Left lobe of liver (tissue), 2 donors: Measurements from ENCODE around the gene GRK2. TPM values are rescaled to one million over a fixed set of nuclear protein-coding genes. Genes with fewer than 3 reads are reported as not detected.
A peak's percentile ranks its signal among the peaks of the same experiment; 100 is the strongest.
"Not testable (repeated sequence)": the region's sequence is repeated elsewhere in the genome, so short reads cannot be mapped to it uniquely, and the experiment has no call there.

Experiments used
- ATAC-seq: fragments of 200-7000 bp; cut with Tn5 transposase; one replicate; pipeline ENCODE4 v1.9.1; 2020; ENCODE audit warnings: mild to moderate bottlenecking, moderate library complexity
- DNase-seq: peaks from one replicate; pipeline ENCODE4 v3.0.0-alpha.2; 2020; ENCODE audit warnings: low spot score
- total RNA-seq: library from RNA; stranded (reverse); gene quantifications from one replicate; pipeline ENCODE4 v1.2.1, GENCODE V29; 2021
- donor health status: DM: no; HTN: no; CAD: no; lungs with moderate emphysema.
- donor health status: DM: no; HTN: yes; CAD: no.

GRK2 gene
- 29.0 TPM for total RNA-seq

DNA sequence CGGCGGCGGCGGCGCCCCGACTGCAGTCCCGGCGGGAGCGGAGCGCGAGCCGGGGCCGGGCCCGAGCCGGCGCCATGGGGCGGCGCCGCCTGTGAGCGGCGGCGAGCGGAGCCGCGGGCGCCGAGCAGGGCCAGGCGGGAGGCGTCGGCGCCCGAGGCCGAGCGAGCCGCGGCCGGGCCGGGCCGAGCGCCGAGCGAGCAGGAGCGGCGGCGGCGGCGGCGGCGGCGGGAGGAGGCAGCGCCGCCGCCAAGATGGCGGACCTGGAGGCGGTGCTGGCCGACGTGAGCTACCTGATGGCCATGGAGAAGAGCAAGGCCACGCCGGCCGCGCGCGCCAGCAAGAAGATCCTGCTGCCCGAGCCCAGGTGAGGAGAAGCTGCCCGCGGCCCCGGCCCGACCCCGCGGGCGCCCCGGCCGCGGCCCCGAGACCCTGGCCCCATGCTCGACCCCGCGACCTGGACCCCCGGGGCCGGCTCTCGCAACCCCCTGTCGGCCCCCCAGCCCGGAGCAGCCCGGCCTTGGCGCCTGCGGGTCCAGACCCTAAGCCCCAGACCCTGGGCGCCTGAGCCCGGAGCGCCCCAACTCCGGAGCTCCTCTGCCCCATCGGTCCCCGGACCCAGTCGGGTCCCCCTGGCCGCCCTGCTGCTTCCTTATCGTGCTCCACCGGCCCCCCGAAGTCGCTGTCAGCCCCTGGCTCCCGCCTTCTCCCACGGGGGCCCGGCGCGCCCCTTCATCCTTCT lies at the start of gene GRK2:
Gene GRK2, plus strand, starts transcription at position 25 of the 739 bp plus-strand sequence. Its CDS starts 227 bp downstream, at position 252.
- no peak for DNase-seq

DNA sequence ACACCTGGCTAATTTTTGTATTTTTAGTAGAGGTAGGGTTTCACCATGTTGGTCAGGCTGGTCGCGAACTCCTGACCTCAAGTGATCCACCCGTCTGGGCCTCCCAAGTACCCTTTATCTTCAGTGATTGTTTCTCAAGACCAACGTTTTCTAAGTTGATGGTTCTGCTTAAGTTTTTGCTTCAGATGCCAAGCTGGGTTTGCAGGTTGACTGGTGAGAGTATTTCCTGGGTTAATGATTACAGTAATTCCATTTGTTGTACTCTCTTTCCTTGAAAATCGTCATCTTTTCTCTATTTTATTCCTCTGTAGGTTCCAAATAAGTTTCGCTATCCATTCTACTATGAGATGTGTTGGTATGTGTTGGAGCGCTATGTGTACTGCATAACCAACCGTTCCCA lies 38.5 kb upstream of the GRK2 start:
- DNase-seq (no peak), ATAC-seq (no peak)

More for the DNA sequence above, at the start of gene GRK2:
- ATAC-seq = peak; percentile 7

DNA sequence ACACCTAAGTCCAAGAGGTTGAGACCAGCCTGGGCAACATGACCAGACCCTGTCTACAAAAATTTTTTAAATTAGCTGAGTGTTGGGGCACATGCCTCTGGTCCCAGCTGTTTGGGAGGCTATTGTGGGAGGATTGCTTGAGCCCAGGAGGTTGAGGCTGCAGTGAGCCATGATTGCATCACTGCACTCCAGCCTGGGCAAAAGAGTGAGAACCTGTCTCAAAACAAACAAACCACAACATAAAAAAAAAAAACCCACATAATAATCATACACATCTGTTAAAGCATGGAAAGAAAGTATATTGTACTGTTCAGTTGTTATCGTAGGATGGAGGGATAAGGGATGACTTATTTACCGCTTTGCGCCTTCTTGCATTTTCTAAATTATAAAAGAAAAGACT lies 35.9 kb upstream of the GRK2 start:
- peak; percentile 15 for ATAC-seq
- no peak for DNase-seq

DNA sequence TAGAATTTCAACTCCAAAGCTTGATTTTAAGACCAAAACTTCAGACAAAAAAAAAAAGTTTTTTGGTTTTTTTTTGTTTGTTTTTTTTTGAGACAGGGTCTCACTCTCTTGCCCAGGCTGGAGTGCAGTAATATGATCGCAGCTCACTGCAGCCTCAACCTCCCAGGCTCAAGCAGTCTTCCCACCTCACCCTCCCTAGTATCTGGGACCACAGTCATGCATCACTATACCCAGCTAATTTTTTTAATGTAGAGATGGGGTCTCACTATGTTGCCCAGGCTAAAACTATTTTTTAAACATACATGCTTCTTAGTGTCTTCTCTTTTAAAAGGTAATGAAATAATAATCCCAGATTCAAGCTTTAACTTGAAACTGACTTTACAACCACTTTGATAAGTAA lies 35.4 kb upstream of the GRK2 start:
- no peak for ATAC-seq
- no peak for DNase-seq

DNA sequence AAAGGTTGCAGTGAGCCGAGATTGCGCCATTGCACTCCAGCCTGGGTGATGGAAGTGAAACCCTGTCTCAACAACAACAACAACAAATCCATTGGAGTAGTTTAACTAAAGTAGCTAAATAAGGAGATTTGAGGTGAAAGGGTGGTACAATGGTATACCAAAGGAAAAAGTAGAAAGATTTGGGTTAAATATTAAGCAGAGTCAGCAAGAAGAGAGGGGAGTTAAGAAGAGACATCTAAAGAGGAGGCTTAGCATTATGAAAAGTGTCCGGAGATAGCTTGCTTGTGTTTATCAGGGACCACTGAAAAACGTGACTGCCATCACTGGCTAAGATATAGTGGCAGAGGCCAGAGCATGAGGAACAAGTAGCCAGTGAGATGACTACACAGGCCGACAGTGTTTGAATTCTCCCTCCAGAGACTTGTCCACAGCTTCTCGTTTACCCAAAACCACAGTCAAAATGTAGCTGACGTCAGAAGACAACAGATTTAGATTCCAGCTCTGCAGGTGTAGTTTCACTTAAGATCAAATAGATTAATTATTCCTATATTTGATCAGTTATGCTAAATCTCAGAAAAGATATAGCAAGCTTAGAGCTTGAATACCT lies 32.6 kb upstream of the GRK2 start:
- ATAC-seq (no peak), DNase-seq (no peak)

DNA sequence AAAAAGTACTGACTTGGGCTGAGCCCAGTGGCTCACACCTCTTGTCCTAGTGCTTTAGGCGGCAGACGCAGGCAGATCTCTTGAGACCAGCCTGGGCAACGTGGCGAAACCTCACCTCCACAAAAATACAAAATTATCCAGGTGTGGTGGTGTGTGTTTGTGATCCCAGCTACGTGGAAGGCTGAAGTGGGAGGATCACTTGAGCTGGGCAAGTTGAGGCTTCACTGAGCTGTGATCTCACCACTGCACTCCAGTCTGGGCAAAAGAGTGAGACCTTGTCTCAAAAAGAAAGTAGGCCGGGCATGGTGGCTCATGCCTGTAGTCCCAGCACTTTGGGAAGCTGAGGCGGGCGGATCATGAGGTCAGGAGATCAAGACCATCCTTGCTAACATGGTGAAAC lies 31.7 kb upstream of the GRK2 start:
- ATAC-seq, DNase-seq: not testable (repeated sequence)

DNA sequence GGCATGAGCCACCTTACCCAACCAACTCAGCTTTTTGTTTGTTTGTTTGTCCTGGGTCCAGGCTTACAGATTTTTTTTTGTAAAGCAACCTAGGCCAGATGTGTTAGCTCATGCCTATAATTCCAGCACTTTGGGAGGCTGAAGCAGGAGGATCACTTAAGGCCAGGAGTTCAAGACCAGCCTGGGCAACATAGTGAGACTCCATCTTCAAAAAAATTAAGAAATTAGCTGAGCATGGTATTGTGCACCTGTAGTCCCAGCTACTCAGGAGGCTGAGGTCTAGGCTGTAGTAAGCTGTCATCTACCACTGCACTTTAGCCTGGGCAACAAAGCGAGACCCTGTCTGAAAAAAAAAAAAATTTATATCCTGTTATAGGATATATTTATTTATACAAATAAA lies 28.7 kb upstream of the GRK2 start:
- ATAC-seq (no peak), DNase-seq (no peak)

DNA sequence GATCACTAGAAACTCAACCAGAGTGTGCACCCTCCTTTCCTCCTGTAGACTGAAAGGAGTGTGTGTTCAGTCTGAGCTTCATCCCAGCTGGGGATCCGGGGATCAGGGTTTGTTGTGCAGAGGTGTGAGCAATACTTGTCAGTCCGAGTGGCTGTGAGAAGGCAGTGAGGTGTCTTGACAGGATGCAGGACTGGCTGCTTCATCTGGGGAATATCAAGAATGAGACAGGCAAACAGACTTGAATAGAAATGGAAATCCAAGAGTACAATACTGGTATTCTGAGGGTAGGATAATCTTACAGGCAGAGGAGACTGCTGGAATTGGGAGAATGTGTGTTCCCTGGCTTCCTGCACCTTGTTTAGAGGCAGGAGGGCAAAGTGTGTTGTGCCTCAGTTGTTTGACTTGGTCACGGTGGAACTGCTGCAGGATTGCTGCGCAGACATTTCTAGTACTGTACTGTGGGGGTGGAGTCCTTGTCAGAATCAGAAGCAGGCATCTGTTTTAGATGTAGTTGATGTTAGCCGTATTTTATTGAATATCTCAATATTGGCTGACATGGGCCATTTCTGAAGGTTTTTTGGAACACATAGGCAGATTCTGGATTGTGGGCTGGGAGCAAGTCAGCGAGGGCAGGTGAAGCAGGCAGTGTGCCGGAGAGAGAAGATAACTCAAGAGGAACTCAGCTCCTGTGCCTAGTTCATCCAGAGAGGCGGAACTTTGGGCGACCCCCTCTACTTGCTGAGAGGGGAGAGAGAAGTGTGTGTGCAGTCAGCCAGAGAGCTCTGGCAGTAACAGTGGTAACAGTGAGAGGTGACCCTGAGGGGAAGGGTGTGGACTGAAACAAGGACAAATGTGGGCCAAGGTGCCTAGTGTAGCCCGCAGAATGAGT lies 27.1 kb upstream of the GRK2 start:
- ATAC-seq = no peak
- DNase-seq = no peak

DNA sequence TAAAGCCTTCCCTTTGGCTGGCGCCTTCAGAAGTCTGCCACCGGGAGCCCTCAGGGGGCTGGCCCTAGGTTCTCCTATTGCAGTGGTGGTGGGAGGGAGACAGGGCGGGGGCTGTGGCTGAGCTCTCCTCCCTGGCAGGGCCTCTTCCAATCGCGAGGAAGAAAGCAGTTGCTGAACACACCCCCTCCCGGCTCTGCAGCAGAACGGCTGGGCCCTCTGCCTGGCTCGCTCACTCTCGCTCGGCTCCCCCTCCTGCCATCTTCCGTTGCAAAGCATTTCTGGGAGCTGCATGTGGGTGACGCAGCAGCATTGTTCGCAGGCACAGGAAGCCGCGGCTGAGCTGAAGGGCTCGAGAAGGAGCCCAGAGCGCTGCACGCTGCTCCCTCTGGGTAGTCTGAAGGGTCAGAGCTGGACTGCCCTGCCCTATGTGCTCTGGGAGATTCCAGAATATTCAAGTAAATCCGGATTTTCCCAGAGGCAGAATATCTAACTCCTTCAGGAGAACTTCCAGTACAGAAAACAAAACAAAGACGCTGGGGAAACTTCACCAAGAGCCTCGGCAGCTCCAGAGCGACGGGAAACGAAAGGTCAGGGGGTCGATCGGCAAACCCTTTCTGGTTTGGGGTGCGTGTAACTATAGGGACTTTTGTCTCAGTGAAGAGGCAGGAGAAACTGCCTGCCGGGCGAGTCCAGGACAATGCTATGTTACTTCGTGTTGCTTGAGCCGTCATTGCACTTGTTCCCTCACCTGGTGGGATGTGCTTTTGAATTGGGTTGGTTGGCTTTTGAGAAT lies 26.3 kb upstream of the GRK2 start:
- DNase-seq = peak; percentile 97
- peak; percentile 94 for ATAC-seq

DNA sequence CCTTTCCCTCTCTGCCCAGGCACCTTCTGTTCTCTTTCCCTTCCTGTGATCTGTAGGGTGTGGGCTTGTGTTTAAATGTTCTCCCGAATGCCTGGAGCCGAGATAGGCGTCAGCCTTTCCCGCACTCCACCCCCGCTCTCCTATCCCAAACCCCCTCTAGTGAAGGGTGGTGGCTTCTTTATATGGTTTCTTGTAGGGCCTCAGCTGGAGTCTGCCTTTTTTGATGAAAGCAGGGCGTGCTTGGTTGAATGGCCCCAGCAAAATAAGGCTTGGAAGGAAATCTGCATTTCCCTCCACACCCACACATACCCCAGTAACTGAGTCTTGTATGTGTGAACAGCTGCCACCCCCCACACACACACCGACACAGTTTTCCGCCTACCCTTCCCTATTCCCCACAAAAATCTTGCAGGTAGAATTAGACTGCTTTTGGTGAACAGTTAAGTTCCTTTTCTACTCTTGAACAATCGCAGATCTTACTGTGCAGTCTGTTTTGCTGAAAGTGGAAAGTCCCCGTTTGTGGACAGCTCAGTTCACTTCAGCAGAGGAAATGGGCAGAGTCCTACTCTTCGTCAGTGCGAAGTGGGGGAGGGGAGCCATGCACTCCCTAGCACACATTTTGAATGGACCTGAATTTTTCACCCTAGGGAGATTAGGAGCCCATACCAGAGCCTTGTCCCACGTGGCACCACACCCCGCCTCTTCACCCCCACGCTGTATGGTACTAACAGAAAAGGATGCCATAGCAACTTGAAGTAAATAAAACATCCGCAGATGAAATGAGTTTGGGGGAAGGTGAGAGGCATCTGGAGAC lies 25.5 kb upstream of the GRK2 start:
- ATAC-seq (peak; percentile 57), DNase-seq (peak; percentile 75)

DNA sequence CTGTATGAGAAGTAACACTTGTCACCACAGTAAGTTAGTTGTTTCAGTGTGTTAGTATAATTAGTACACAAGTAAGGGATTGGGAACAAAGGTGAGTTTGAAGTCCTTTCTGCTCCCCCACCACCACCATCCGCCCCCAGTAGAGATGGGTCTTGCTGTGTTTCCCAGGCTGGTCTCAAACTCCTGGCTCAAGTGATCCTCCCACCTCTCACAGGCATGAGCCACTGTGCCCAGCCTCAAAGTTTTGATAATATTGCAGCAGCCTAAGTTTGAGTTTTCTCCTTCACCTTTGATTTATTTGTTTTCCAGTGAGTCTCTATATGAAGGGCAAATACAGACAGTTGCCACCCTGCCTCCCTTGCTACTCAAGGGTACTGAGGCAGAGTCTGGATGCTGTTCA lies 23.7 kb upstream of the GRK2 start:
- no peak for ATAC-seq
- DNase-seq = no peak

DNA sequence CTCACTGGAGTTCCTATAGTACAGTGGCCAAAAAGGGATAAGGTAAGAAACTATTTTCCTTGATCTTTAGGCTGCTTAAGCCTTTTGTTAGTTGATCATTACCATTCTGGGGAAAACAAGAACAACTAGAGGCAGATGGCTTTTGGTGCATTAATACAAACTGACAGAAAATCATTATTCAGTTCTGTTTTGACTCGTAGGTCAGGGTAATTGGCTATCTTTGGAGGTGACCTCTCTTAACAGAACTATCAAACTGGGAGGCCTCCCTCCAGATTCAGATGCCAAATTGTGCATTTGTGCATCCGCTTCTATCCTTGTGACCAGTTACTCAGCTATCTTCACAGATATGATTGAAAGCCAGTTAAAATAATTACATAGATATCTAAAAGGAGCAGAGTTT lies 23.2 kb upstream of the GRK2 start:
- DNase-seq = no peak
- no peak for ATAC-seq

DNA sequence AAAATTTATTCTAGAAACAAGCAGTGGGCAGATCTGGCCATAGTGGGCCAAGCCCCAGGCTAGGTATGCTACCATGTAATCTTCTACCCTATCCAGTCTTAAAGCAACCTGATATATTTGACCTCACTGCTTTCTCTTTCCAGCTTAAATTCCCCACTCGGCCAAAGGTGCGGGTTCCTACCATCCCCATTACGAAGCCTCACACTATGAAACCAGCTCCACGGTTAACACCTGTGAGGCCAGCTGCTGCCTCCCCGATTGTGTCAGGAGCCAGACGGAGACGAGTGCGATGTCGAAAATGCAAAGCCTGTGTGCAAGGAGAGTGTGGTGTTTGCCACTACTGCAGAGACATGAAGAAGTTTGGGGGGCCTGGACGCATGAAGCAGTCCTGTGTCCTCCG lies 21.2 kb upstream of the GRK2 start:
- DNase-seq = no peak
- ATAC-seq = no peak

DNA sequence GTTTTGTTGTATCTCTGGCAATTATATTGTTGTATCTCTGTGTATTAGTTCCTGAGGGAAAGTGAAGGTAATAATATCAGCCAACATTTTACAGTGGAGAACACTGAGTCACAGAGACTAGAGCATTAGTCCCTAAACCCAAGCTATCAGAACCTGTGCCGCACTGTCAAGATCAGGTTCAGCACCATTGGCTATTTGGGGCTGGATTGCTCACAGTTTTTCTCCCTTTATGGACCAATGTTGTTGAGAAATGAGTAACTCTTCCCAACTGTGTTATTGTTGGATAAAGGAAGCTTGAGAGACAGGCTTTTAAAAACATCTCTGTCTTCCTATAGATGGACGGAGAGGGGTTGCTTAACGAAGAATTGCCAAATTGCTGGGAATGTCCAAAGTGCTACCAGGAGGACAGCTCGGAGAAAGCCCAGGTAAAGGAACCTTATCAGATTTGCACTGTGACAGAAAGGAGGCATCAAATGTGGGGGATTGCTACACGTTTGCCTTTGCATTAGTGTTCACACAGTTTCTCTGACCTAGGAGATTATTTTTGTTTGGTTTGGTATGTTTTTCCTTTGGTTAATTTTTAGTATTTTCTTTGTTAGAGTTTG lies 18.2 kb upstream of the GRK2 start:
- peak; percentile 13 for ATAC-seq

DNA sequence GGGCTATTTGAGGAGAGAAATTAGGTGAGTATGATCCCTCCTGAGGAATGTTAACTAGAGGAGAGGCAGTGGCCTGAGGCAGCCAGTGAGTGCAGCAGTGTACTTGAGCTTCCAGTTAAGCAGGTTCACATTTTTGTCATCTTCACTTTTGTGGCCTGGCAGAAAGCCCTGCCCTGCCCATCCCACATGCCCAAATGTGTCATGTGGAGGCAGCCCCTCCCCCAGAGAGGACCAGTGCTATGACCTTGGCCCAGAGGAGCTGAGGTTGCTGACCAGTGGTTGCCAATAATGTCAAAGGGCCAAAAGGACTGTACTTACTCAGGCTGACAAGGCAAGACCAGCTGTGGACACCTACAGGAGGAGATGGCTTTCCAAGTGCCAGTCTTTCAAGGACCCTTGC lies 17.6 kb upstream of the GRK2 start:
- DNase-seq (peak; percentile 95), ATAC-seq (peak; percentile 91)

More for the DNA sequence above, 18.2 kb upstream of the GRK2 start:
- no peak for DNase-seq

DNA sequence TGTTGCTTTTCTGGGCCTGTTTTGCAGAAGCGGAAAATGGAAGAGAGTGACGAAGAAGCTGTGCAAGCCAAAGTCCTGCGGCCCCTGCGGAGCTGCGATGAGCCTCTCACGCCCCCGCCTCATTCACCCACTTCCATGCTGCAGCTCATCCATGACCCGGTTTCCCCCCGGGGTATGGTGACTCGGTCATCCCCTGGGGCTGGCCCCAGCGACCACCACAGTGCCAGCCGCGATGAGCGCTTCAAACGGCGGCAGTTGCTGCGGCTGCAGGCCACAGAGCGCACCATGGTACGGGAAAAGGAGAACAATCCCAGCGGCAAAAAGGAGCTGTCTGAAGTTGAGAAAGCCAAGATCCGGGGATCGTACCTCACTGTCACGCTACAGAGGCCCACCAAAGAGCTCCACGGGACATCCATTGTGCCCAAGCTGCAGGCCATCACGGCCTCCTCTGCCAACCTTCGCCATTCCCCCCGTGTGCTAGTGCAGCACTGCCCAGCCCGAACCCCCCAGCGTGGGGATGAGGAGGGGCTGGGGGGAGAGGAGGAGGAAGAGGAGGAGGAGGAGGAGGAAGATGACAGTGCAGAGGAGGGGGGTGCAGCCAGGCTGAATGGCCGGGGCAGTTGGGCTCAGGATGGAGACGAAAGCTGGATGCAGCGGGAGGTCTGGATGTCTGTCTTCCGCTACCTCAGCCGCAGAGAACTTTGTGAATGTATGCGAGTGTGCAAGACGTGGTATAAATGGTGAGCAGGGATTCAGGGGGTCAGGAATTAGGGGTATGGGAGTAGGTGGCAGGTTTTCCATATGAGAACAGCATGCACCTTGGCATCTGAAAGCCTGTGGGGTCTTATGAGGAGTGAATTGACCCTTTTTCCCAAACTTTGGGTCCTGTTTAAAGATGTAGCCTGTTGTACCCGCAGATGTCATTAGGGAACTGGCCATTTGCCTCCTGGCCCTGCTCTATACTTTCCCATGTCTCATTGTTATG lies 15.9 kb upstream of the GRK2 start:
- DNase-seq = no peak
- no peak for ATAC-seq

DNA sequence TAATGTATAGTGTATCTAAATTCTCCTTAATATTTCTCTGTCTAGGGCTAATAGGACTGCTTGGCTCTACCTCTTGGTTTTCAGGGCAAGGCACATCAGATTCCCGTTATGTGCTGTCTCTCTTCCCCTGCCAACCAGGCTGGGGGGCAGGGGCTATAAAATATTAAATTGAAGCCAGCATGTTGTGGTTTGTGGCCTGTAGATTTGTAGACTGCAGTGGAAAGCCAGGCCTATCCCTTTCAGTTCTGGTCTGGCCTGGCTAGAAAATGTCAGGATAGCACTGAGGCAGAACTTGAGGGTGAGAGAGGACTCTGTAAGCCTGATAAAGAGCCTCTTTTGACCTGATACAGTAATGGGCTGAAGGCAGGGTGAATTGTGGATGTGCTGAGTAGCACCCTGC lies 14.4 kb upstream of the GRK2 start:
- DNase-seq (no peak), ATAC-seq (no peak)

DNA sequence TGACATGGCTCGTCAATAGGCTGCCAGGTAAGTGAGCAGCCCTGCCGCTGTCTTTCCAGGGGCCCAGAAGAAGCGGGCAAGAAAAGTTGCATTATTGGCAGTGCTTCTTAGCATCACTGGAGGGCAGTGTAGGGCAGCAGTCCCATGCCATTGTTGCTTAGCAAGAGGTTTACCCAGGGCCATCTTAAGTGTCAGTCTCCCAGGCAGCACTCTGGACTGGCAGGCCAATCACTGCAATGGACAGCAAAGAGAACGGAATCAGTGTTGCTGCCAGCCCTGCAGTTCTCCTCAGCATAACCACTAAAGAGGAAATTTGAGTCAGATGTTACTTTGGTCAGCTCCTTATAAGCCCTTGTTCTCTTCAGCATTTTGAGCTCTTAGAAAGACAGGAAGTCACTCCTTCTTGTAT lies 13.4 kb upstream of the GRK2 start:
- ATAC-seq (peak; percentile 24), DNase-seq (no peak)
